Peyer's patch (tissue), 4 donors: ENCODE results near the gene HRC. TPM values are rescaled to one million over a fixed set of nuclear protein-coding genes. Genes with fewer than 3 reads are reported as not detected.

Experiments
- DNase-seq, 3 donors: peaks; one replicate each; pipeline ENCODE4 v3.0.0-alpha.2; 2017 to 2019
- H3K27ac ChIP-seq, 4 donors: fragments of 200-600 bp; sonication (generic); one replicate each; pipeline ENCODE4 v1.5.1; 2016 to 2019
- H3K27me3 ChIP-seq, 2 donors: fragments of 200-600 bp; sonication (generic); one replicate each; pipeline ENCODE4 v1.5.1; 2019
- H3K36me3 ChIP-seq, 3 donors: fragments of 200-600 bp; sonication (generic); one replicate each; pipeline ENCODE4 v1.5.1; 2016 to 2019
- H3K4me1 ChIP-seq, 4 donors: fragments of 200-600 bp; sonication (generic); one replicate each; pipeline ENCODE4 v1.5.1; 2016 to 2019
- H3K4me3 ChIP-seq, 4 donors: fragments of 200-600 bp; sonication (generic); 1 replicate in 3 of 4; 2 replicates in 1 of 4; pipeline ENCODE4 v1.5.1; 2016 to 2019; ENCODE audit warnings: mild to moderate bottlenecking in 1 of 4
- H3K9me3 ChIP-seq, 4 donors: fragments of 200-600 bp; sonication (generic); one replicate each; pipeline ENCODE4 v1.5.1; 2016 to 2019; ENCODE audit warnings: mild to moderate bottlenecking in 1 of 4
- CTCF ChIP-seq, 6 experiments: fragments of 450-650 bp in 4 of 6; fragments of 200-600 bp in 2 of 6; sonication (generic) in 1 of 6; IDR thresholded peaks; one replicate each; pipeline ENCODE4 v1.5.1; 2017 to 2019; ENCODE audit warnings: antibody characterized with exemption in 6 of 6, mild to moderate bottlenecking in 3 of 6, moderate library complexity in 1 of 6
- POLR2A ChIP-seq, 2 donors: fragments of 450-650 bp; IDR thresholded peaks; one replicate each; pipeline ENCODE4 v1.5.1; 2017; ENCODE audit warnings: antibody characterized with exemption in 2 of 2, mild to moderate bottlenecking in 2 of 2, moderate library complexity in 2 of 2
- total RNA-seq, 4 donors: library from RNA; depleted of rRNA; stranded (reverse); fragments of >200 nt; gene quantifications; one replicate each; pipeline ENCODE4 v1.1.0, GENCODE V29; 2016

HRC gene
- total RNA-seq: under 1 TPM in 3 of 4 donors, not detected in 1; 0.35 to 0.76 (median 0.67) TPM

GRCh38 chr19:49155005-49155819 lies at the start of gene HRC:
HRC (minus strand) TSS chr19:49155396; CDS start chr19:49155237, 159 bp downstream.
- Histone ChIP-seq H3K27me3 (no peaks in the 10 kb centered on the region), H3K27ac (peak within 1 kb of the TSS in 1 of 4 donors; percentile 12), H3K4me1 (peaks cover 0 to 29% (median 8%) of the 10 kb centered on the region in 4 donors), H3K9me3 (peaks cover 0 to 5% (median 0%) of the 10 kb centered on the region in 4 donors), H3K36me3 (no peaks in the 10 kb centered on the region), H3K4me3 (no peak within 1 kb of the TSS)
- DNase-seq: no peak
- TF ChIP-seq CTCF (IDR thresholded peaks at IDR 0.05) (no peak), POLR2A (IDR thresholded peaks at IDR 0.05) (no peak)

- no peak for DNase-seq
- Histone ChIP-seq H3K4me1 (peaks cover 0 to 11% (median 0%) of the 10 kb centered on the region in 4 donors), H3K9me3 (no peaks in the 10 kb centered on the region), H3K27me3 (no peaks in the 10 kb centered on the region), H3K36me3 (peaks cover 0 to 47% (median 0%) of the 10 kb centered on the region in 3 donors), H3K27ac (no peak overlapping the region), H3K4me3 (no peak overlapping the region)
- TF ChIP-seq POLR2A (IDR thresholded peaks at IDR 0.05): no peak
- TF ChIP-seq CTCF (IDR thresholded peaks at IDR 0.05): no peak
Observed at GRCh38 chr19:49201042-49201441, 45.8 kb upstream of the HRC start.

- Histone ChIP-seq H3K27ac (no peak overlapping the region), H3K4me3 (no peak overlapping the region), H3K4me1 (peaks cover 0 to 11% (median 0%) of the 10 kb centered on the region in 4 donors), H3K9me3 (no peaks in the 10 kb centered on the region), H3K36me3 (peaks cover 0 to 40% (median 0%) of the 10 kb centered on the region in 3 donors), H3K27me3 (no peaks in the 10 kb centered on the region)
- TF ChIP-seq POLR2A (IDR thresholded peaks at IDR 0.05): no peak
- no peak for TF ChIP-seq CTCF (IDR thresholded peaks at IDR 0.05)
- peak in 1 of 3 donors; percentile 52 for DNase-seq
Observed at GRCh38 chr19:49200238-49200862, 45.2 kb upstream of the HRC start.

- Histone ChIP-seq H3K27ac (peak overlapping the region in 2 of 4 donors; percentile 9 to 39), H3K27me3 (no peaks in the 10 kb centered on the region), H3K36me3 (peaks cover 0 to 25% (median 0%) of the 10 kb centered on the region in 3 donors), H3K4me1 (peaks cover 0 to 11% (median 0%) of the 10 kb centered on the region in 4 donors), H3K4me3 (no peak overlapping the region), H3K9me3 (no peaks in the 10 kb centered on the region)
- DNase-seq: no peak
- TF ChIP-seq CTCF (IDR thresholded peaks at IDR 0.05) (no peak), POLR2A (IDR thresholded peaks at IDR 0.05) (no peak)
Observed at GRCh38 chr19:49196527-49197240, 41.5 kb upstream of the HRC start.

- peaks cover 0 to 11% (median 0%) of the 10 kb centered on the region in 4 donors for H3K4me1 ChIP-seq
- no peaks in the 10 kb centered on the region for H3K9me3 ChIP-seq
- no peaks in the 10 kb centered on the region for H3K27me3 ChIP-seq
- TF ChIP-seq POLR2A (IDR thresholded peaks at IDR 0.05) (no peak), CTCF (IDR thresholded peaks at IDR 0.05) (no peak)
- no peak overlapping the region for H3K4me3 ChIP-seq
- H3K27ac ChIP-seq: no peak overlapping the region
- no peak for DNase-seq
- H3K36me3 ChIP-seq: peaks cover 0 to 34% (median 0%) of the 10 kb centered on the region in 3 donors
Observed at GRCh38 chr19:49194408-49194807, 39.2 kb upstream of the HRC start.
